Kidney (tissue), 14 donors: ENCODE results near the gene CDC40. TPM values are rescaled to one million over a fixed set of nuclear protein-coding genes. Genes with fewer than 3 reads are reported as not detected.

ENCODE experiments used
- DNase-seq, 5 donors: peaks; one replicate each; pipeline ENCODE4 v3.0.0-alpha.2; 2013 to 2020
- FAIRE-seq: peaks from 2 replicates; lab custom pipeline; 2012; peaks lifted over from hg19 to GRCh38; lab: Jason Lieb, UNC
- H3K27ac ChIP-seq, 2 donors: one replicate each; pipeline ENCODE4 v1.7.0; 2013; ENCODE audit warnings: low read depth in 2 of 2, low read length in 2 of 2, inconsistent platforms in 1 of 2
- H3K27me3 ChIP-seq: one replicate; pipeline ENCODE4 v1.7.1; 2013; ENCODE audit warnings: low read length, inconsistent platforms; ENCODE audit not compliant: control insufficient read depth, insufficient read depth
- H3K36me3 ChIP-seq, 3 donors: one replicate each; pipeline versions ENCODE4 v1.7.0 to v1.7.1; 2013; ENCODE audit warnings: low read length in 3 of 3, control low read depth in 1 of 3, inconsistent platforms in 1 of 3; ENCODE audit not compliant: insufficient read depth in 3 of 3, control insufficient read depth in 2 of 3
- H3K4me1 ChIP-seq, 3 donors: one replicate each; pipeline versions ENCODE4 v1.7.0 to v1.7.1; 2013; ENCODE audit warnings: low read length in 3 of 3, inconsistent platforms in 1 of 3, low read depth in 1 of 3; ENCODE audit not compliant: control insufficient read depth in 2 of 3, insufficient read depth in 2 of 3
- H3K4me3 ChIP-seq, 3 donors: one replicate each; pipeline versions ENCODE4 v1.7.0 to v1.8.1; 2013; ENCODE audit warnings: low read length in 3 of 3, control low read depth in 1 of 3, inconsistent platforms in 1 of 3
- H3K9ac ChIP-seq, 3 donors: one replicate each; pipeline versions ENCODE4 v1.7.0 to v1.7.1; 2013; ENCODE audit warnings: low read length in 3 of 3, control low read depth in 1 of 3, inconsistent platforms in 1 of 3
- H3K9me3 ChIP-seq, 3 donors: one replicate each; pipeline versions ENCODE4 v1.7.0 to v1.7.1; 2013; ENCODE audit warnings: low read length in 3 of 3, control low read depth in 1 of 3, inconsistent platforms in 1 of 3; ENCODE audit not compliant: control insufficient read depth in 2 of 3, insufficient read depth in 1 of 3
- CTCF ChIP-seq: IDR thresholded peaks from 3 replicates; pipeline ENCODE4 v1.5.1; 2012; ENCODE audit warnings: mild to moderate bottlenecking, moderate library complexity, borderline replicate concordance; ENCODE audit not compliant: insufficient read depth; ENCODE audit errors: extremely low read depth
- intact Hi-C: fragments of 100-400 bp; cut with DNase I; formaldehyde crosslinking; loops from one replicate; pipeline ENCODE4 v1.11.1; 2022
- polyA plus RNA-seq: library from polyadenylated mRNA; stranded (reverse); fragments of 350-450 nt; fragmentation: Illumina TruSeq; extraction: RNeasy Lipid Tissue Mini Kit (QIAGEN cat#74804); gene quantifications from one replicate; pipeline ENCODE4 v1.2.3, GENCODE V29; 2014; ENCODE audit warnings: low read depth, low replicate concordance; ENCODE audit not compliant: insufficient read depth
- total RNA-seq: library from RNA; stranded (reverse); fragmentation: NEBNext Ultra II Directional; extraction: Animal tissue kit (Norgen Biotek cat#: 25700); gene quantifications from one replicate; pipeline ENCODE4 v1.2.1, GENCODE V29; 2021
- donor health status: control.
- donor health status: control.
- donor health status: control.
- donor health status: control.
- donor health status: control.
- donor health status: DM: yes; HTN: yes; CAD: no.
- donor health status: Normal renal cell carcinoma (clear cell type).

Gene CDC40
- total and polyA plus RNA-seq, 2 donors from 2014 or later = 10.9 to 24.6 TPM

DNA sequence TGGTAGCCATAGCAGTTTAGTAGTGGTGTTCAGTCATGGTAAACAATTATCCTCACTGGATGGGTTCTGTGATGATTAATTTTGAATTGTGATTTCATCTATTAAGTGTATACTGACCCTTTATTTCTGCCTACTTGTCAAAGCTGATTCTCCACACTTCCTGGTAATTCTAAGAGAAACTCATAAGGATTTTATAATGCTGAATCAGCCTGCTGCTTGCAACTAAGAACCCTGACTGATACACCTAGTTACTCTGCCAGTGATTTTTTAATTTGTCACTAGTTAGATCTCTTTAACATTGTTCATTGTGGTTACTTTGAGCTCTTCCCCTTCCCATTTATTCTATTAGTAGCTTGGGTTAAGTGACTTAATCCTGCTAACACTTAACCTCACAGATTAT is 8.6 kb downstream of the CDC40 start:
- no peaks in the 10 kb centered on the region for H3K4me1 ChIP-seq
- DNase-seq (no peak), FAIRE-seq (no peak)
- no peaks in the 10 kb centered on the region for H3K27me3 ChIP-seq
- H3K4me3 ChIP-seq = no peak overlapping the region
- intact Hi-C loops = no loop called here
- no peak overlapping the region for H3K9ac ChIP-seq
- H3K36me3 ChIP-seq = peaks cover 0 to 2% (median under 1%) of the 10 kb centered on the region in 3 donors
- H3K27ac ChIP-seq = no peak overlapping the region
- no peaks in the 10 kb centered on the region for H3K9me3 ChIP-seq
- TF ChIP-seq CTCF = no peak

DNA sequence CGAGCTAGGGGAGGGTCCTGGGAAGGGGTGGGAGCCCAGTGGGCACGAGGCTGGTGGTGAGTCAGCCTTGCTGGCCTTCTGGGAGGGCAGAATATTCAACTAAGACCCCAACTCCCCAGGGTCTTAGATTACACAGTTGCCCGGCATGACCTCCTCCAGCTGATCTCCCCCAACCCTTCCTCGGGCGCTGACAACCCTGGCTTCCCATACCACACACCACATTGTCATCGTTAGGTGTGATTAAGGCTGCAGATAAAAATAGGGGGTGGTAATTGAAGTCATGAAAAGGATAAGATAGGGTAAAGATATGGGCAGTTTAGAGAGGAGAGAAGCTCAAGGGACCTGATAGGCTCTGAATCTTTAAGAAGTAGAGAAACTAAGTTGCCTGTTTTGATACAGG is 10.5 kb downstream of the CDC40 start:
- H3K9ac ChIP-seq = no peak overlapping the region
- no peak overlapping the region for H3K27ac ChIP-seq
- H3K4me1 ChIP-seq = no peaks in the 10 kb centered on the region
- no peak for TF ChIP-seq CTCF
- no peak for FAIRE-seq
- no peaks in the 10 kb centered on the region for H3K27me3 ChIP-seq
- intact Hi-C loops = no loop called here
- no peak for DNase-seq
- H3K4me3 ChIP-seq = no peak overlapping the region
- peaks cover 0 to 6% (median 2%) of the 10 kb centered on the region in 3 donors for H3K36me3 ChIP-seq
- H3K9me3 ChIP-seq = no peaks in the 10 kb centered on the region

- Histone ChIP-seq H3K27me3 (no peaks in the 10 kb centered on the region), H3K4me3 (no peak overlapping the region), H3K36me3 (peaks cover 0 to 6% (median 2%) of the 10 kb centered on the region in 3 donors), H3K27ac (no peak overlapping the region), H3K9ac (no peak overlapping the region), H3K9me3 (no peaks in the 10 kb centered on the region), H3K4me1 (no peaks in the 10 kb centered on the region)
- no peak for FAIRE-seq
- TF ChIP-seq CTCF = no peak
- intact Hi-C loops = no loop called here
- DNase-seq = no peak
These were observed 11.2 kb downstream of the CDC40 start for GRCh38 chr6:110191477-110191876.

- Histone ChIP-seq H3K36me3 (peaks cover 0 to 6% (median 2%) of the 10 kb centered on the region in 3 donors), H3K27me3 (no peaks in the 10 kb centered on the region), H3K4me3 (no peak overlapping the region), H3K9me3 (no peaks in the 10 kb centered on the region), H3K27ac (no peak overlapping the region), H3K4me1 (no peaks in the 10 kb centered on the region), H3K9ac (no peak overlapping the region)
- no peak for FAIRE-seq
- DNase-seq = no peak
- intact Hi-C loops = no loop called here
- no peak for TF ChIP-seq CTCF
These were observed 15.4 kb downstream of the CDC40 start for GRCh38 chr6:110195639-110196038.
